NCI-H1930 (cell line): Measurements from ENCODE around the gene NFILZ.

ENCODE experiments used
- DNase-seq, 2 experiments: peaks; one replicate each; lab custom pipeline; 2025; lab: John Stamatoyannopoulos, UW

NFILZ gene

DNA sequence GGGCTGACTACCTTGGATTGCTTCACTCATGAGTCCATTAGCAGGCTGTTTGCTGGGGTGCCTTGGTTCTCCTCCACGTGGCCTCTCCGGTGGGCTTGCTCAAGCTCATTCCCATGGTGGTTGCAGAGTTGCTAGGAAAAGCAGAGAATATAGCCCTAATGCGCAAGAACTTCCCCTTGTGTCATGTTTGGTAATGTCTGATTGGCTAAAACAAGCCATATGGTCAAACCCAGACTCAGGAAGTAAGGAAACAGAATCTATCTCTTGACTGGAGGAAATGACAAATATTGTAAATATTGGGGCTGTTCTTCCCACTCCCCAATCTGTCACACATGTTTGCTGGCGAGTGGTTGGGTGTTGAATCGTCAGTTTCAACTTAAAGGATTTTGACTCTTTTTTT, 12.1 kb downstream of the NFILZ start:
- DNase-seq, result no peak

- DNase-seq, result no peak
Measured at GRCh38 chr19:8643860-8644653, 13.6 kb downstream of the NFILZ start.

DNA sequence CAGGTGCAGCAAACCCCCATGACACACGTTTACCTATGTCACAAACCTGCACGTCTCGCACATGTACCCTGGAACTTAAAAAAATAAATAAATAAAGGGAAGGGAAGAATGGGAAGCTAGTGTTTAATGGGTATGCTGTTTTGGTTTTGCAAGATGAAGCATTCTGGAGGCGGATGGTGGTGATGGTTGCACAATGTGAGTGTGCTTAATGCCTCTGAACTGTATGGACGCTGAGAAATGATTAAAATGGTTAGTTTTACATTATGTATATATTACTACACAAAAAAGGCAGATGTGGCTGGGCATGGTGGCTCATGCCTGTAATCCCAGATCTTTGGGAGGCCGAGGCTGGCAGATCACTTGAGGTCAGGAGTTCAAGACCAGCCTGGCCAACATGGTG, 17.8 kb downstream of the NFILZ start:
- DNase-seq, result no peak

- peak in 1 of 2 experiments; percentile 15 for DNase-seq
Measured at GRCh38 chr19:8654591-8655339, 24.3 kb downstream of the NFILZ start.

DNA sequence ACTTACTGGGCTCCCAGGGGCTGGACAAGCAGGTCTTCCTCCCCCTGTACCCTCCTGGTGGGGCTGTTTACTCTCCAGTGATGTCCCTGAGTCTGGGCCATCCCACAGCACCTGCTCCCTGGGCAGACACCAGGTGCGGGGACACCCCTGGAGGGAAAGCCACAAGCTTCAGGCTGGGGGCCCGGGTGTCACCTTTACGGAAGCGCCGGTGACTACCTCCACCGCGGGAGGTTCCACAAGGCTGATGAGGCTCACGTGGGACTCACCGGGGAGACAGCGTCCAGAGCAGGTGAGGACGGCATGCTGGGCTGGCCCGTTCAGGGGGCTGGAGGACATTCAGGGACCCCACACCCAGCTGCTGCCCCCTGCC, 24.9 kb downstream of the NFILZ start:
- no peak for DNase-seq

GRCh38 chr19:8657869-8658268, 27.4 kb downstream of the NFILZ start:
- DNase-seq, result no peak

GRCh38 chr19:8659905-8660304, 29.5 kb downstream of the NFILZ start:
- no peak for DNase-seq

GRCh38 chr19:8662263-8662662, 31.8 kb downstream of the NFILZ start:
- no peak for DNase-seq

DNA sequence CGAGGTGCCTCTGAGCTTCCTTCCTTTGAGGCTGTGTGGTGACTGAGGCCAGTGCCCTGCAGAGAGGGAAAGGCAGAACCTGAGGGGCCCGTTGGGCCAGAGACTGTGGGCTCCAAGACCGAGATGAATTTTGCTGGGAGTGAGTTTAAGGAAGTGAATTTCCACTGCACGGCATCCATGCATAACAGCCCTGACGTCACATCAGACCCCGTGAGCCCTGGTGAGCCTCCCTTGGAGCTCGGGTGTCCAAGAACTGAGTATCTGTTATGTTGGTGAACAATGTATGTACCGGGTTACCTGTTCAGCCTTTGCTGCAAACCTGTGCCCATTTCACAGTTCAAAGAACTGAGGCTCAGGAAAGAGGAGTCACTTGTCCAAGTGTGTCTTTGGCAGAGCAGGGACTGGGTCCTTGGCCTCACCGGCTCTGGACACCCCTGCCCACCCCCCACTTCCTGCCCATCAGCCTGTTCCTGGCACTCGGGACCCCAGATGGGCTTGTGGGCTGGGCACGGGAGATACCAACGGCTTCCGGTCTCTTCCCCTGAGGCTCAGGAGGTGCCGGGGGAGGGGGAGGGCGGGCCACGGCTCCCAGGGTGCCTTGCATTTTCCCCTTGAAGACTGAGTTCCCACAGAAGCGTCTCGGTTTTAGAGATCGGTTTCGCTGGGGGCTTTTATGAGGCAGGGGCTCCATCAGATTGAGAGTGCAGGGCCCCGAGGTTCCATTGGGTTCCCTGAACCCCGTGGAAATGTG, 33.7 kb downstream of the NFILZ start:
- no peak for DNase-seq

DNA sequence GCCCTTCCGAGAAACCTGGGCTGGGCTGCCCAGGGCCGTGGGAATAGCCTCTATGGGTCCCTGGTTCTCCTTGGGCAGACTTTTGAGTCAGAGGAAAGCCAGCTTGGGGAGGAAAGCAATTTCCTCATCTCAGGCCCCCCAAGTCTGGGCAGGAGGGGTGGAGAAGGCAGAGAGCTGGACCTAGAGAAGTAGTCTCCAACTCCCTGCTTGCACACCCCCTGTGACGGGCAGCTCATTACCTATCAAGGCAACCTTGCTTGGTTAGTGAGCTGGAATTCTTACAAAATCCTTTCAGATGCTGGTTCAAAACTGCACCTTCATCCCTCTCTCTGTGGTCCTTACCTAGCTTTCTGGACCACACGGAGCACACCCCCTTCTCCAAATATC, 34.2 kb downstream of the NFILZ start:
- no peak for DNase-seq

DNA sequence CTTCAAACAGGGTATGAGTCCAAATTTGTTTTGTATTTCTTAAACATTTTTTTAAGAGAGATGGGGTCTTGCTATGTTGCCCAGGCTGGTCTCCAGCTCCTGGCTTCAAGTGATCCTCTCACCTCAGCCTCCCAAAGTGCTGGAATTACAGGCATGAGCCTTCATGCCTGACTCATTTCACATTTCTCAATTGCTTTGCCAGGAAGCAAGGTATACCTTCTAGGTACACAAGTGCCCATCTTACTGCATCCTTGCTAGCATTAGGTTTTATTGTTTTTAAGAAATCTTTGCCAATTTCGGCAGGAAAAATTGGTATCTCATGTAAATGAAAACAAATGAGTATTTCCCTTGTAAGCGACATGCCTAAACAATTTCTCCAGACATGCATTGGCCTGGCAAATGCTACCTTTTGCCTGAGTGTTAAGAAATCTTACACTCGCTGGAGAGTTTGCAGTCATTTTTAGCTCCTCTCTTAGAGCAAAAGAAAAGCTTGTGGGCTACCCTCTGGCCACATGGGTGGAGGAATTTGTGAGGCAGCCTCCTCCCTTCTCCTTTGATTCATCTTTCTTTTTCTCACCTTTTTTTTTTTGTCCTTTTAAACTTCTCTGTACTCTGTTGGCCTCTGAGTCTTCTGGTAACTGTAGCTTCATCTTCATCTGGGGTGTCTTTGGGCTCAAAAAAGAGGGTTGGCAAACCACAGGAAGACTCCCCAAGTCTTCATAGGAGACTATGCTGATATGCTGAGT, 35.2 kb downstream of the NFILZ start:
- DNase-seq, result no peak

DNA sequence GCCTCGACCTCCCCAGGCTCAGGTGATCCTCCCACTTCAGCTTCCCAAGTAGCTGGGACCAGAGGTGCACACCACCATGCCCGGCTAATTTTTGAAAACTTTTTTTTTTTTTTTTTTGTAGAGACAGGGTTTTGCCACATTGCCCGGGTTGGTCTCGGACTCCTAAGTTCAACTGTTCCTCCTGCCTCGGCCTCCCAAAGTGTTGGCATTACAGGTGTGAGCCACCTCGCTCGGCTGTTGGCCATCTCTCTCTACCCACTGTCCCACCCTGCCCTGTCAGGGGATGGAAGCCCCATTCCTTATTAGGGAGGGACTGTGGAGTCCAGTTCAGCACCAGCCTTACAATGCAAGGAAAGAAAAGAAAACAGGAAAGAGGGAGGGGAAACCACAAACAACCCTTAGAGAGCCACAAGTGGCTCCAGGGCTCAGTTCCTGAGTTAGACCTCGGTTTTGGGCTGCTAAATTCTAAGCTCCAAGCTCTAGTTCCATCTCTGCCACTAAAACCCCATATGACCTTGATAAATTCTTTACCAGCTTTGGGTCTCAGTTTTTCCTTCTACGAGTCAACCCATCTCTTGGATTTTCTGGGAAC, 36.5 kb downstream of the NFILZ start:
- DNase-seq, result no peak

GRCh38 chr19:8673276-8673891, 43.0 kb downstream of the NFILZ start:
- no peak for DNase-seq

DNA sequence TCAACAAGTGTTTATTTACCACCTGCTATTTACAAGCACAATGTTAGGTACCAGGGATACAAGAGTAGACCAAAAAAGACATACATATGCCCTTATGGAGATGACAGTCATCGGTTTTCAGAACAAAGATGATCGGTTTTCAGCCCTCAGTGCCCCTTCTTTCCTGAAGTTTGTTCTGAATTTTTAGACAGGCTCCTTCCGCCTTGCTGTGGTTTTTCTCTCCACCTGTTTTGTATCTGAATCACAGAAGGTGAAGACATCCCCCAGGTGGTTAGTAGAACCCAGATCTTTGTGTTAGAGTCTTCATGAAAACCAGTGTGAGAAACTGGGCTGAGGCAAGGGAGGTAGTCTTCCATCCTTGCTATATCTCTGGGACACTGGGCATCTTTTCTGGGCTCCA, 44.6 kb downstream of the NFILZ start:
- no peak for DNase-seq

GRCh38 chr19:8678244-8678807, 47.9 kb downstream of the NFILZ start:
- DNase-seq, result no peak
